Upper lobe of left lung (tissue), 4 donors: ENCODE results near the gene OSBPL9.
"Not testable (repeated sequence)": the region's sequence is repeated elsewhere in the genome, so short reads cannot be mapped to it uniquely, and the experiment has no call there.

Experiments used
- CTCF ChIP-seq, 6 experiments: fragments of 450-650 bp in 4 of 6; fragments of 200-600 bp in 2 of 6; sonication (generic) in 2 of 6; IDR thresholded peaks; one replicate each; pipeline ENCODE4 v1.5.1; 2016 to 2019; ENCODE audit warnings: antibody characterized with exemption in 6 of 6
- POLR2AphosphoS5 ChIP-seq, 2 donors: sonication (generic); formaldehyde crosslinking; IDR thresholded peaks; one replicate each; pipeline ENCODE4 v1.5.1; 2017; ENCODE audit warnings: antibody characterized with exemption in 2 of 2

- not testable (repeated sequence) for TF ChIP-seq CTCF, POLR2AphosphoS5 (IDR thresholded peaks at IDR 0.05)
Measured at GRCh38 chr1:51610104-51610503, 6.8 kb upstream of the OSBPL9 start.
